GM23338 (cell line): ENCODE results near the gene ODAM. TPM values are rescaled to one million over a fixed set of nuclear protein-coding genes. Genes with fewer than 3 reads are reported as not detected.

ENCODE experiments used
- ATAC-seq: fragments of 200-7000 bp; cut with Tn5 transposase; 3 replicates; pipeline ENCODE4 v1.9.1; 2020
- DNase-seq: peaks from one replicate; pipeline ENCODE4 v3.0.0-alpha.2; 2015; ENCODE audit warnings: low spot score
- H2AFZ ChIP-seq: fragments of 200-600 bp; sonication (generic); 2 replicates; pipeline ENCODE4 v1.8.0; 2016; ENCODE audit warnings: antibody characterized with exemption, mild to moderate bottlenecking, moderate library complexity
- H3F3A ChIP-seq: fragments of 200-600 bp; sonication (generic); replicated peaks from 2 replicates; pipeline ENCODE4 v1.8.0; 2017; ENCODE audit warnings: antibody characterized with exemption, mixed run types, low read depth
- H3K27ac ChIP-seq: fragments of 200-600 bp; sonication (generic); 2 replicates; pipeline ENCODE4 v1.6.1; 2016; ENCODE audit warnings: low read depth
- H3K27me3 ChIP-seq: fragments of 200-600 bp; sonication (generic); 2 replicates; pipeline ENCODE4 v1.8.0; 2016; ENCODE audit warnings: mild to moderate bottlenecking, mixed run types, moderate library complexity; ENCODE audit not compliant: insufficient read depth
- H3K36me3 ChIP-seq: fragments of 200-600 bp; sonication (generic); 2 replicates; pipeline ENCODE4 v1.8.0; 2016; ENCODE audit warnings: mild to moderate bottlenecking; ENCODE audit not compliant: insufficient read depth
- H3K4me1 ChIP-seq: fragments of 200-600 bp; sonication (generic); 2 replicates; pipeline ENCODE4 v1.8.0; 2016; ENCODE audit warnings: mild to moderate bottlenecking, moderate library complexity; ENCODE audit not compliant: insufficient read depth
- H3K4me2 ChIP-seq: fragments of 200-600 bp; sonication (generic); 2 replicates; pipeline ENCODE4 v1.7.1; 2017; ENCODE audit warnings: mixed run types
- H3K4me3 ChIP-seq: fragments of 200-600 bp; sonication (generic); 2 replicates; pipeline ENCODE4 v1.6.1; 2016; ENCODE audit warnings: mixed run types
- H3K79me2 ChIP-seq: fragments of 200-600 bp; sonication (generic); replicated peaks from 2 replicates; pipeline ENCODE4 v1.8.0; 2017; ENCODE audit warnings: mild to moderate bottlenecking; ENCODE audit not compliant: insufficient read depth
- H3K9me2 ChIP-seq: fragments of 200-600 bp; sonication (generic); 2 replicates; pipeline ENCODE4 v1.8.0; 2017; ENCODE audit not compliant: insufficient read depth
- H4K20me1 ChIP-seq: fragments of 200-600 bp; sonication (generic); replicated peaks from 2 replicates; pipeline ENCODE4 v1.8.0; 2017; ENCODE audit warnings: mild to moderate bottlenecking; ENCODE audit not compliant: insufficient read depth
- H3K27ac Mint-ChIP-seq: 2 replicates; pipeline ENCODE4 v1.8.0; 2020; ENCODE audit warnings: inconsistent platforms, mild to moderate bottlenecking, moderate library complexity, mixed read lengths
- H3K27me3 Mint-ChIP-seq: 3 replicates; pipeline ENCODE4 v1.8.0; 2022; ENCODE audit warnings: low read depth, mild to moderate bottlenecking, moderate library complexity, mixed read lengths, inconsistent platforms; ENCODE audit not compliant: insufficient read depth, poor library complexity
- H3K36me3 Mint-ChIP-seq: 3 replicates; pipeline ENCODE4 v1.8.0; 2021; ENCODE audit warnings: low read depth, mild to moderate bottlenecking, inconsistent platforms, moderate library complexity, mixed read lengths
- H3K4me1 Mint-ChIP-seq: 3 replicates; pipeline ENCODE4 v1.8.0; 2020; ENCODE audit warnings: mild to moderate bottlenecking, inconsistent platforms, mixed read lengths
- H3K4me3 Mint-ChIP-seq: 3 replicates; pipeline ENCODE4 v1.8.0; 2021; ENCODE audit warnings: moderate library complexity, mild to moderate bottlenecking, inconsistent platforms, mixed read lengths
- H3K9me3 Mint-ChIP-seq: 3 replicates; pipeline ENCODE4 v1.8.0; 2020; ENCODE audit warnings: moderate library complexity, mild to moderate bottlenecking, inconsistent platforms, mixed read lengths
- EZH2phosphoT487 ChIP-seq: fragments of 200-600 bp; sonication (generic); IDR thresholded peaks from one replicate; pipeline ENCODE4 v1.8.1; 2018; ENCODE audit warnings: antibody characterized with exemption; ENCODE audit not compliant: unreplicated experiment
- JUNB ChIP-seq: IDR thresholded peaks from one replicate; pipeline ENCODE4 v1.6.1; 2016; ENCODE audit warnings: antibody characterized with exemption; ENCODE audit not compliant: unreplicated experiment
- NANOG ChIP-seq: IDR thresholded peaks from 2 replicates; pipeline ENCODE4 v1.6.1; 2016; ENCODE audit warnings: antibody characterized with exemption, borderline replicate concordance
- POLR2AphosphoS5 ChIP-seq: IDR thresholded peaks from 2 replicates; pipeline ENCODE4 v1.6.1; 2016; ENCODE audit warnings: antibody characterized with exemption, low read depth
- ZNF114 ChIP-seq: fragments of 250-450 bp; sonication (Bioruptor Pico); IDR thresholded peaks from 2 replicates; pipeline ENCODE4 v1.5.0; 2020; ENCODE audit warnings: mild to moderate bottlenecking, moderate library complexity
- polyA plus RNA-seq: library from polyadenylated mRNA; unstranded; fragments of >200 nt; fragmentation: Nextera tagmentation; extraction: Ambion mirVana; gene quantifications from 2 replicates; pipeline ENCODE4 v1.2.1, GENCODE V29; 2016
- total RNA-seq: library from RNA; depleted of rRNA; stranded (reverse); fragments of >200 nt; shearing (Covaris generic); gene quantifications from 2 replicates; pipeline ENCODE4 v1.2.3, GENCODE V29; 2014
- TF ChIP-seq, protein P1 (sequence below): IDR thresholded peaks from one replicate; pipeline ENCODE4 v1.6.1; 2018; ENCODE audit warnings: antibody characterized with exemption; ENCODE audit not compliant: unreplicated experiment
- TF ChIP-seq, protein P2 (sequence below): IDR thresholded peaks from 2 replicates; pipeline ENCODE4 v1.6.1; 2016; ENCODE audit warnings: antibody characterized with exemption
- TF ChIP-seq, protein P3 (sequence below): fragments of 250-450 bp; sonication (Bioruptor Pico); IDR thresholded peaks from 2 replicates; pipeline ENCODE4 v1.5.0; 2020; ENCODE audit warnings: mild to moderate bottlenecking, moderate library complexity

ODAM gene
- total and polyA plus RNA-seq, 2 experiments from 2014 or later: not detected

DNA sequence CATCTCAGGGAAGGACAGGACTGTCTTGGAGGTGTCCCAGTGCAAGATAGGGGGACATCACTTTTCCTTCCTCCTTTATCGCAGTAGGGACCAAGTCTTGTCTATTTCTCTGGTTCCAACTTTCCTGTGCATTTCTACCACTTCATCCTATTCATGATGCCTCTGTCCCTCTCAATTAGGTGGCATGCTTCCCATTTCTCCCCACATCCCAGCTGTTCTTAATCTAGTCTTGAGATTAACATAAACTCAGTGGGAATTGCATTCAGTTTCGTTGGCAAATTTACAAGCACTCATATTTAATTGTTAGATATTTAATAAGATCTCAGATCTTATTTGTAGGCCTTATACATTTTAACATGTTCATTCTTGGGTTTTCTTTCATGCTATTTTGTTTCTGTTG lies 15.7 kb upstream of the ODAM start:
- no peak for ATAC-seq
- Mint-ChIP-seq H3K9me3 (no peaks in the 10 kb centered on the region; the same call in 2 of the 3 replicates), H3K36me3 (no peaks in the 10 kb centered on the region), H3K4me3 (no peak overlapping the region), H3K27me3 (no peaks in the 10 kb centered on the region), H3K4me1 (no peaks in the 10 kb centered on the region), H3K27ac (no peak overlapping the region)
- no peak for DNase-seq
- H3F3A ChIP-seq: no peaks in the 10 kb centered on the region
- no peak overlapping the region for H3K4me3 ChIP-seq
- no peaks in the 10 kb centered on the region for H3K4me1 ChIP-seq
- no peaks in the 10 kb centered on the region for H4K20me1 ChIP-seq
- no peak overlapping the region for H2AFZ ChIP-seq
- no peaks in the 10 kb centered on the region for H3K9me2 ChIP-seq
- no peak overlapping the region for H3K27ac ChIP-seq
- H3K36me3 ChIP-seq: no peaks in the 10 kb centered on the region
- H3K79me2 ChIP-seq: no peaks in the 10 kb centered on the region
- H3K27me3 ChIP-seq: no peaks in the 10 kb centered on the region
- TF ChIP-seq EZH2phosphoT487 (no peak), ZNF114 (CRISPR knock-in tag) (no peak), POLR2AphosphoS5 (no peak), JUNB (no peak), NANOG (no peak)
- TF ChIP-seq, protein P1, sequence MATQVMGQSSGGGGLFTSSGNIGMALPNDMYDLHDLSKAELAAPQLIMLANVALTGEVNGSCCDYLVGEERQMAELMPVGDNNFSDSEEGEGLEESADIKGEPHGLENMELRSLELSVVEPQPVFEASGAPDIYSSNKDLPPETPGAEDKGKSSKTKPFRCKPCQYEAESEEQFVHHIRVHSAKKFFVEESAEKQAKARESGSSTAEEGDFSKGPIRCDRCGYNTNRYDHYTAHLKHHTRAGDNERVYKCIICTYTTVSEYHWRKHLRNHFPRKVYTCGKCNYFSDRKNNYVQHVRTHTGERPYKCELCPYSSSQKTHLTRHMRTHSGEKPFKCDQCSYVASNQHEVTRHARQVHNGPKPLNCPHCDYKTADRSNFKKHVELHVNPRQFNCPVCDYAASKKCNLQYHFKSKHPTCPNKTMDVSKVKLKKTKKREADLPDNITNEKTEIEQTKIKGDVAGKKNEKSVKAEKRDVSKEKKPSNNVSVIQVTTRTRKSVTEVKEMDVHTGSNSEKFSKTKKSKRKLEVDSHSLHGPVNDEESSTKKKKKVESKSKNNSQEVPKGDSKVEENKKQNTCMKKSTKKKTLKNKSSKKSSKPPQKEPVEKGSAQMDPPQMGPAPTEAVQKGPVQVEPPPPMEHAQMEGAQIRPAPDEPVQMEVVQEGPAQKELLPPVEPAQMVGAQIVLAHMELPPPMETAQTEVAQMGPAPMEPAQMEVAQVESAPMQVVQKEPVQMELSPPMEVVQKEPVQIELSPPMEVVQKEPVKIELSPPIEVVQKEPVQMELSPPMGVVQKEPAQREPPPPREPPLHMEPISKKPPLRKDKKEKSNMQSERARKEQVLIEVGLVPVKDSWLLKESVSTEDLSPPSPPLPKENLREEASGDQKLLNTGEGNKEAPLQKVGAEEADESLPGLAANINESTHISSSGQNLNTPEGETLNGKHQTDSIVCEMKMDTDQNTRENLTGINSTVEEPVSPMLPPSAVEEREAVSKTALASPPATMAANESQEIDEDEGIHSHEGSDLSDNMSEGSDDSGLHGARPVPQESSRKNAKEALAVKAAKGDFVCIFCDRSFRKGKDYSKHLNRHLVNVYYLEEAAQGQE: no peak
- TF ChIP-seq, protein P2, sequence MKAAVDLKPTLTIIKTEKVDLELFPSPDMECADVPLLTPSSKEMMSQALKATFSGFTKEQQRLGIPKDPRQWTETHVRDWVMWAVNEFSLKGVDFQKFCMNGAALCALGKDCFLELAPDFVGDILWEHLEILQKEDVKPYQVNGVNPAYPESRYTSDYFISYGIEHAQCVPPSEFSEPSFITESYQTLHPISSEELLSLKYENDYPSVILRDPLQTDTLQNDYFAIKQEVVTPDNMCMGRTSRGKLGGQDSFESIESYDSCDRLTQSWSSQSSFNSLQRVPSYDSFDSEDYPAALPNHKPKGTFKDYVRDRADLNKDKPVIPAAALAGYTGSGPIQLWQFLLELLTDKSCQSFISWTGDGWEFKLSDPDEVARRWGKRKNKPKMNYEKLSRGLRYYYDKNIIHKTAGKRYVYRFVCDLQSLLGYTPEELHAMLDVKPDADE: no peak
- TF ChIP-seq, protein P3, sequence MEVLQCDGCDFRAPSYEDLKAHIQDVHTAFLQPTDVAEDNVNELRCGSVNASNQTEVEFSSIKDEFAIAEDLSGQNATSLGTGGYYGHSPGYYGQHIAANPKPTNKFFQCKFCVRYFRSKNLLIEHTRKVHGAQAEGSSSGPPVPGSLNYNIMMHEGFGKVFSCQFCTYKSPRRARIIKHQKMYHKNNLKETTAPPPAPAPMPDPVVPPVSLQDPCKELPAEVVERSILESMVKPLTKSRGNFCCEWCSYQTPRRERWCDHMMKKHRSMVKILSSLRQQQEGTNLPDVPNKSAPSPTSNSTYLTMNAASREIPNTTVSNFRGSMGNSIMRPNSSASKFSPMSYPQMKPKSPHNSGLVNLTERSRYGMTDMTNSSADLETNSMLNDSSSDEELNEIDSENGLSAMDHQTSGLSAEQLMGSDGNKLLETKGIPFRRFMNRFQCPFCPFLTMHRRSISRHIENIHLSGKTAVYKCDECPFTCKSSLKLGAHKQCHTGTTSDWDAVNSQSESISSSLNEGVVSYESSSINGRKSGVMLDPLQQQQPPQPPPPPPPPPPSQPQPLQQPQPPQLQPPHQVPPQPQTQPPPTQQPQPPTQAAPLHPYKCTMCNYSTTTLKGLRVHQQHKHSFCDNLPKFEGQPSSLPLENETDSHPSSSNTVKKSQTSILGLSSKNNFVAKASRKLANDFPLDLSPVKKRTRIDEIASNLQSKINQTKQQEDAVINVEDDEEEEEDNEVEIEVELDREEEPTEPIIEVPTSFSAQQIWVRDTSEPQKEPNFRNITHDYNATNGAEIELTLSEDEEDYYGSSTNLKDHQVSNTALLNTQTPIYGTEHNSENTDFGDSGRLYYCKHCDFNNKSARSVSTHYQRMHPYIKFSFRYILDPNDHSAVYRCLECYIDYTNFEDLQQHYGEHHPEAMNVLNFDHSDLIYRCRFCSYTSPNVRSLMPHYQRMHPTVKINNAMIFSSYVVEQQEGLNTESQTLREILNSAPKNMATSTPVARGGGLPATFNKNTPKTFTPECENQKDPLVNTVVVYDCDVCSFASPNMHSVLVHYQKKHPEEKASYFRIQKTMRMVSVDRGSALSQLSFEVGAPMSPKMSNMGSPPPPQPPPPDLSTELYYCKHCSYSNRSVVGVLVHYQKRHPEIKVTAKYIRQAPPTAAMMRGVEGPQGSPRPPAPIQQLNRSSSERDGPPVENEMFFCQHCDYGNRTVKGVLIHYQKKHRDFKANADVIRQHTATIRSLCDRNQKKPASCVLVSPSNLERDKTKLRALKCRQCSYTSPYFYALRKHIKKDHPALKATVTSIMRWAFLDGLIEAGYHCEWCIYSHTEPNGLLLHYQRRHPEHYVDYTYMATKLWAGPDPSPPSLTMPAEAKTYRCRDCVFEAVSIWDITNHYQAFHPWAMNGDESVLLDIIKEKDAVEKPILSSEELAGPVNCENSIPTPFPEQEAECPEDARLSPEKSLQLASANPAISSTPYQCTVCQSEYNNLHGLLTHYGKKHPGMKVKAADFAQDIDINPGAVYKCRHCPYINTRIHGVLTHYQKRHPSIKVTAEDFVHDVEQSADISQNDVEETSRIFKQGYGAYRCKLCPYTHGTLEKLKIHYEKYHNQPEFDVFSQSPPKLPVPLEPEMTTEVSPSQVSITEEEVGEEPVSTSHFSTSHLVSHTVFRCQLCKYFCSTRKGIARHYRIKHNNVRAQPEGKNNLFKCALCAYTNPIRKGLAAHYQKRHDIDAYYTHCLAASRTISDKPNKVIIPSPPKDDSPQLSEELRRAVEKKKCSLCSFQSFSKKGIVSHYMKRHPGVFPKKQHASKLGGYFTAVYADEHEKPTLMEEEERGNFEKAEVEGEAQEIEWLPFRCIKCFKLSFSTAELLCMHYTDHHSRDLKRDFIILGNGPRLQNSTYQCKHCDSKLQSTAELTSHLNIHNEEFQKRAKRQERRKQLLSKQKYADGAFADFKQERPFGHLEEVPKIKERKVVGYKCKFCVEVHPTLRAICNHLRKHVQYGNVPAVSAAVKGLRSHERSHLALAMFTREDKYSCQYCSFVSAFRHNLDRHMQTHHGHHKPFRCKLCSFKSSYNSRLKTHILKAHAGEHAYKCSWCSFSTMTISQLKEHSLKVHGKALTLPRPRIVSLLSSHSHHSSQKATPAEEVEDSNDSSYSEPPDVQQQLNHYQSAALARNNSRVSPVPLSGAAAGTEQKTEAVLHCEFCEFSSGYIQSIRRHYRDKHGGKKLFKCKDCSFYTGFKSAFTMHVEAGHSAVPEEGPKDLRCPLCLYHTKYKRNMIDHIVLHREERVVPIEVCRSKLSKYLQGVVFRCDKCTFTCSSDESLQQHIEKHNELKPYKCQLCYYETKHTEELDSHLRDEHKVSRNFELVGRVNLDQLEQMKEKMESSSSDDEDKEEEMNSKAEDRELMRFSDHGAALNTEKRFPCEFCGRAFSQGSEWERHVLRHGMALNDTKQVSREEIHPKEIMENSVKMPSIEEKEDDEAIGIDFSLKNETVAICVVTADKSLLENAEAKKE (CRISPR knock-in tag): no peak
- no peak overlapping the region for H3K4me2 ChIP-seq
